ENCODE results near the gene TSHZ2. TPM values are rescaled to one million over a fixed set of nuclear protein-coding genes. Genes with fewer than 3 reads are reported as not detected.

TSHZ2 gene
- total RNA-seq, 1 donor from 2014 or later = 1.6 TPM

- FAIRE-seq (no peak), DNase-seq (ENCODE audit: low read depth) (peak; percentile 39)
- no peak overlapping the region for H3K4me3 ChIP-seq (ENCODE audit: low read depth, low read length)
- no peaks in the 10 kb centered on the region for H3K36me3 ChIP-seq (ENCODE audit: control insufficient read depth, insufficient read depth, low read length)
- TF ChIP-seq CTCF (IDR thresholded peaks at IDR 0.05; ENCODE audit: insufficient read depth, low read length, severe bottlenecking) = no peak
- H3K27me3 ChIP-seq (ENCODE audit: control insufficient read depth, insufficient read depth, low read length) = no peaks in the 10 kb centered on the region
Measured at GRCh38 chr20:53070706-53071392, 98.7 kb downstream of the TSHZ2 start.

GRCh38 chr20:53071833-53072232 is 99.7 kb downstream of the TSHZ2 start:
- no peak overlapping the region for H3K4me3 ChIP-seq (ENCODE audit: low read depth, low read length)
- DNase-seq (ENCODE audit: low read depth) (no peak), FAIRE-seq (no peak)
- H3K27me3 ChIP-seq (ENCODE audit: control insufficient read depth, insufficient read depth, low read length) = no peaks in the 10 kb centered on the region
- no peak for TF ChIP-seq CTCF (IDR thresholded peaks at IDR 0.05; ENCODE audit: insufficient read depth, low read length, severe bottlenecking)
- no peaks in the 10 kb centered on the region for H3K36me3 ChIP-seq (ENCODE audit: control insufficient read depth, insufficient read depth, low read length)

- H3K4me3 ChIP-seq (ENCODE audit: low read depth, low read length) = no peak overlapping the region
- FAIRE-seq (no peak), DNase-seq (ENCODE audit: low read depth) (no peak)
- no peak for TF ChIP-seq CTCF (IDR thresholded peaks at IDR 0.05; ENCODE audit: insufficient read depth, low read length, severe bottlenecking)
- no peaks in the 10 kb centered on the region for H3K27me3 ChIP-seq (ENCODE audit: control insufficient read depth, insufficient read depth, low read length)
- H3K36me3 ChIP-seq (ENCODE audit: control insufficient read depth, insufficient read depth, low read length) = no peaks in the 10 kb centered on the region
Measured at GRCh38 chr20:53072923-53073579, 100.9 kb downstream of the TSHZ2 start.

- Histone ChIP-seq H3K4me3 (ENCODE audit: low read depth, low read length) (no peak overlapping the region), H3K36me3 (ENCODE audit: control insufficient read depth, insufficient read depth, low read length) (no peaks in the 10 kb centered on the region), H3K27me3 (ENCODE audit: control insufficient read depth, insufficient read depth, low read length) (no peaks in the 10 kb centered on the region)
- FAIRE-seq (no peak), DNase-seq (ENCODE audit: low read depth) (no peak)
- no peak for TF ChIP-seq CTCF (IDR thresholded peaks at IDR 0.05; ENCODE audit: insufficient read depth, low read length, severe bottlenecking)
Measured at GRCh38 chr20:53073636-53074415, 101.7 kb downstream of the TSHZ2 start.

- Histone ChIP-seq H3K27me3 (ENCODE audit: control insufficient read depth, insufficient read depth, low read length) (no peaks in the 10 kb centered on the region), H3K36me3 (ENCODE audit: control insufficient read depth, insufficient read depth, low read length) (no peaks in the 10 kb centered on the region), H3K4me3 (ENCODE audit: low read depth, low read length) (no peak overlapping the region)
- DNase-seq (ENCODE audit: low read depth) (peak; percentile 63), FAIRE-seq (no peak)
- TF ChIP-seq CTCF (IDR thresholded peaks at IDR 0.05; ENCODE audit: insufficient read depth, low read length, severe bottlenecking) = no peak
Measured at GRCh38 chr20:53074811-53075314, 102.7 kb downstream of the TSHZ2 start.
